Transverse colon (tissue), 4 donors: ENCODE measurements around the gene NEK2.

Experiments used
- POLR2AphosphoS5 ChIP-seq, 3 donors: sonication (generic); formaldehyde crosslinking; IDR thresholded peaks; one replicate each; pipeline ENCODE4 v1.6.1; 2016; ENCODE audit warnings: antibody characterized with exemption in 3 of 3
- TF ChIP-seq, protein P1 (sequence below), 5 experiments: fragments of 200-600 bp in 3 of 5; fragments of 450-650 bp in 2 of 5; sonication (generic) in 3 of 5; IDR thresholded peaks; 1 replicate in 2 of 5; 2 replicates in 3 of 5; pipeline ENCODE4 v1.5.1; 2016 to 2017; ENCODE audit warnings: antibody characterized with exemption in 5 of 5, inconsistent platforms in 3 of 5, mild to moderate bottlenecking in 2 of 5, moderate library complexity in 1 of 5

DNA sequence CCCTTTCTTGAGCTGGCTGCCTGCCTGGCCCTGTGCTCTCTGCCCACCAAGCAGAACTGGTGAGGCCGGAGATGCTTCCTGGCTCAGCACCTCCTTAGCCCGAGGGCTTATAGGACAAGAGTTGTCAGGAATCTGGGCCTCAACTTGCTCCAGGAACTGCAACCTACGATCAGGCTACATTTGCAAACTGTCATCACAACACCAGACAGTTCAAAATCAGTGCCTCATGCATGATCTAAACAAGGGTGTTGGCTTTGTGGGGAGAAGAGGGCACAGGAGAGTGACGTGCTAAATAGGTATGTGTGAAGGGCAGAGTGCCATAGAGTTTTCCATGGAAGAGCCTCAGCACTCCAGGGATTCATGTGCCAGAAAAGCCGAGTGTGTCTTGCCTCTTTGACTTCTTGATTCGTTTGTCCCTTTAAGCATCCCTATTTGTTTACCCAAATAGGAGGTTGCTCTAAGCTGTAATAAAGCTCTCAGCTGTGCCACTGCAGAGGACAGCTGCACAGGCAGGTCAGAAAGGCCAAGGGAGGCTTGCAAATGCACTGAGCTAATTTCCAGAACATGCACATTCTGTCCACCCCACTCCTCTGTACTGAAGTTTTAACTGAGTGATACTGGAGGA, 30.2 kb upstream of the NEK2 start:
- TF ChIP-seq, protein P1, sequence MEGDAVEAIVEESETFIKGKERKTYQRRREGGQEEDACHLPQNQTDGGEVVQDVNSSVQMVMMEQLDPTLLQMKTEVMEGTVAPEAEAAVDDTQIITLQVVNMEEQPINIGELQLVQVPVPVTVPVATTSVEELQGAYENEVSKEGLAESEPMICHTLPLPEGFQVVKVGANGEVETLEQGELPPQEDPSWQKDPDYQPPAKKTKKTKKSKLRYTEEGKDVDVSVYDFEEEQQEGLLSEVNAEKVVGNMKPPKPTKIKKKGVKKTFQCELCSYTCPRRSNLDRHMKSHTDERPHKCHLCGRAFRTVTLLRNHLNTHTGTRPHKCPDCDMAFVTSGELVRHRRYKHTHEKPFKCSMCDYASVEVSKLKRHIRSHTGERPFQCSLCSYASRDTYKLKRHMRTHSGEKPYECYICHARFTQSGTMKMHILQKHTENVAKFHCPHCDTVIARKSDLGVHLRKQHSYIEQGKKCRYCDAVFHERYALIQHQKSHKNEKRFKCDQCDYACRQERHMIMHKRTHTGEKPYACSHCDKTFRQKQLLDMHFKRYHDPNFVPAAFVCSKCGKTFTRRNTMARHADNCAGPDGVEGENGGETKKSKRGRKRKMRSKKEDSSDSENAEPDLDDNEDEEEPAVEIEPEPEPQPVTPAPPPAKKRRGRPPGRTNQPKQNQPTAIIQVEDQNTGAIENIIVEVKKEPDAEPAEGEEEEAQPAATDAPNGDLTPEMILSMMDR (IDR thresholded peaks at IDR 0.05), result no peak
- TF ChIP-seq POLR2AphosphoS5 (IDR thresholded peaks at IDR 0.05), result no peak
